D721Med (cell line): ENCODE measurements around the gene TMEM109.

Experiments
- DNase-seq: peaks from one replicate; pipeline ENCODE4 v3.0.0; 2011; ENCODE audit warnings: low spot score; ENCODE audit not compliant: insufficient read length
- FAIRE-seq: peaks from 2 replicates; lab custom pipeline; 2011; peaks lifted over from hg19 to GRCh38; lab: Jason Lieb, UNC
- TF ChIP-seq, protein P1 (sequence below): IDR thresholded peaks from 2 replicates; pipeline ENCODE4 v1.5.1; 2012; ENCODE audit warnings: mild to moderate bottlenecking, control low read depth; ENCODE audit not compliant: insufficient read depth; ENCODE audit errors: missing control alignments

TMEM109 gene

DNA sequence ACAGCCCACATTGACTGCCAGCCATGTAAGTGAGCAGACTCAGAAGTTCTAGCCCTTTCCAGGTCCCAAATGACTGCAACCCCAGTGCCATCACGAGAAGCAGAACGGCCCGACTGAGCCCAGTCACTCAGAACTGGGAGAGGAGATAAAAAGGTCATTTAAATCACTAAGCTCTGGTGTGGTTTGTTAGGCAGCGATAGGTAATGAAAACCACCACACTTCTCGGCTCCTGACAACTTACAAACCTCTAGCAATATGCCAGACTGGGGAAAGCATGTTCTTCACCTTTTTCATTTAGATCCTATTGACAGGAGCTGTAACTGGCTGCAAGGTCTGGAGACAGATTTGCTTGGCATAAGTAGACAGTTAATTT is 31.3 kb downstream of the TMEM109 start:
- DNase-seq (no peak), FAIRE-seq (no peak)
- TF ChIP-seq, protein P1, sequence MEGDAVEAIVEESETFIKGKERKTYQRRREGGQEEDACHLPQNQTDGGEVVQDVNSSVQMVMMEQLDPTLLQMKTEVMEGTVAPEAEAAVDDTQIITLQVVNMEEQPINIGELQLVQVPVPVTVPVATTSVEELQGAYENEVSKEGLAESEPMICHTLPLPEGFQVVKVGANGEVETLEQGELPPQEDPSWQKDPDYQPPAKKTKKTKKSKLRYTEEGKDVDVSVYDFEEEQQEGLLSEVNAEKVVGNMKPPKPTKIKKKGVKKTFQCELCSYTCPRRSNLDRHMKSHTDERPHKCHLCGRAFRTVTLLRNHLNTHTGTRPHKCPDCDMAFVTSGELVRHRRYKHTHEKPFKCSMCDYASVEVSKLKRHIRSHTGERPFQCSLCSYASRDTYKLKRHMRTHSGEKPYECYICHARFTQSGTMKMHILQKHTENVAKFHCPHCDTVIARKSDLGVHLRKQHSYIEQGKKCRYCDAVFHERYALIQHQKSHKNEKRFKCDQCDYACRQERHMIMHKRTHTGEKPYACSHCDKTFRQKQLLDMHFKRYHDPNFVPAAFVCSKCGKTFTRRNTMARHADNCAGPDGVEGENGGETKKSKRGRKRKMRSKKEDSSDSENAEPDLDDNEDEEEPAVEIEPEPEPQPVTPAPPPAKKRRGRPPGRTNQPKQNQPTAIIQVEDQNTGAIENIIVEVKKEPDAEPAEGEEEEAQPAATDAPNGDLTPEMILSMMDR, result no peak

GRCh38 chr11:60946601-60947264 is 32.8 kb downstream of the TMEM109 start:
- FAIRE-seq, result no peak
- TF ChIP-seq, protein P1, result no peak
- no peak for DNase-seq

GRCh38 chr11:60947700-60948099 is 33.7 kb downstream of the TMEM109 start:
- FAIRE-seq, result no peak
- DNase-seq, result no peak
- TF ChIP-seq, protein P1, result no peak

DNA sequence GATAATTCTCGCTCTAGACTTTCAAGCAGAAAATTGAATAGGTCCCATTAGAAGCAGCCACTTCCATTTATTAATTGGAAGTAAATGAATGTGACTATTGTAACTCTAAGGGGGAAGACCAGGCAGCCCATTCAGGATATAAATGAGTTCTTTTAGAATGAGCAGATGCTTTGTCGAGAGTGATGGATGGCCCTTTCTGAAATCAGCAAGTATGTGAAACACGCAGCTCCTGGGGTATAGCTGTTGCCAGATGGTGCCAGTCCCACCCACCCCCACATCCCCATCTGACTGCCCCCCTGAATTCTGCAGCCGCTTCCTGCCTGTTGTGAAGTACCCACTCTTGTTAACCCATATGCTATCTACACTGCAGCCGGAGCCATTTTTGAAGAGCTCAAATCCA is 34.3 kb downstream of the TMEM109 start:
- DNase-seq, result no peak
- no peak for FAIRE-seq
- TF ChIP-seq, protein P1, result no peak

DNA sequence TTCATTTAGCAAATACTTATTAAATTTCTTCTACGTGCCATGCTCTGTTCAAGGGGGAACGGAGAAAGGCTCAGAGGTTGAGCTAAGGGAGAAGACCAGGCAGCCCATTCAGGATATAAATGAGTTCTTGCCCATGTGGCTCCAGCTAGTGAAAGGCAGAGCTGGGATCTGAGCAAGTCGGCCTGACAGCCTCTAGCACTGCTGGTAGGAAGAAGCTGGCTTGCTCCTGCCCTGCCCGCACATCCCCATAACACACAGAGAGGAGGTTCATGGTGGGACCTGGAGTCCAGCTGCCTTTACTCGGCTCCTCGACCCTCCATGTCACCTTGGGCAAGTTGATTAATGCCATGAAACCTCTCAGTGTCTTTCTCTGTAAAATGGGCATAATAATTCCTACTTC is 36.1 kb downstream of the TMEM109 start:
- FAIRE-seq (no peak), DNase-seq (no peak)
- TF ChIP-seq, protein P1, result no peak

GRCh38 chr11:60950933-60951605 is 37.1 kb downstream of the TMEM109 start:
- FAIRE-seq (no peak), DNase-seq (no peak)
- TF ChIP-seq, protein P1, result no peak

DNA sequence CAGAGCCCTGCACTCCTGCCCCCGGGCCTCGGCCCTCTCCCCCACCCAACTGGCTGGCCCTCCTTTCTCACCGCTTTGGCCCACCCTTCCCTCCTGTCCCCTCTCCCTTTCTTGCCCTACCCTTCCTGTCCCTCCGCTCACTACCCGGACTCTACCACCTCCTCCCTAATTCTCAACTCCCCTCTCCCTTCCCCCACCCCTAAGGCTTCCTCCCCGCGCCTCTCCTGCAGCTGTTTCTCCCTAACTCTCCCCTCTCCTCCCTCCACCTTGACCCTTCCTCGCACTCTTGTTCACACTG is 37.6 kb downstream of the TMEM109 start:
- DNase-seq (no peak), FAIRE-seq (no peak)
- TF ChIP-seq, protein P1, result no peak
